Smooth muscle cell of the pulmonary artery (primary cell): ENCODE results near the gene CAVIN1. TPM values are rescaled to one million over a fixed set of nuclear protein-coding genes. Genes with fewer than 3 reads are reported as not detected.

ENCODE experiments used
- total RNA-seq: library from RNA; depleted of rRNA; stranded (reverse); fragments of >200 nt; gene quantifications from 2 replicates; pipeline ENCODE4 v1.2.3, GENCODE V29; 2014

The CAVIN1 gene, protein sequence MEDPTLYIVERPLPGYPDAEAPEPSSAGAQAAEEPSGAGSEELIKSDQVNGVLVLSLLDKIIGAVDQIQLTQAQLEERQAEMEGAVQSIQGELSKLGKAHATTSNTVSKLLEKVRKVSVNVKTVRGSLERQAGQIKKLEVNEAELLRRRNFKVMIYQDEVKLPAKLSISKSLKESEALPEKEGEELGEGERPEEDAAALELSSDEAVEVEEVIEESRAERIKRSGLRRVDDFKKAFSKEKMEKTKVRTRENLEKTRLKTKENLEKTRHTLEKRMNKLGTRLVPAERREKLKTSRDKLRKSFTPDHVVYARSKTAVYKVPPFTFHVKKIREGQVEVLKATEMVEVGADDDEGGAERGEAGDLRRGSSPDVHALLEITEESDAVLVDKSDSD
- total RNA-seq = 538 and 866 TPM in 2 replicates

DNA sequence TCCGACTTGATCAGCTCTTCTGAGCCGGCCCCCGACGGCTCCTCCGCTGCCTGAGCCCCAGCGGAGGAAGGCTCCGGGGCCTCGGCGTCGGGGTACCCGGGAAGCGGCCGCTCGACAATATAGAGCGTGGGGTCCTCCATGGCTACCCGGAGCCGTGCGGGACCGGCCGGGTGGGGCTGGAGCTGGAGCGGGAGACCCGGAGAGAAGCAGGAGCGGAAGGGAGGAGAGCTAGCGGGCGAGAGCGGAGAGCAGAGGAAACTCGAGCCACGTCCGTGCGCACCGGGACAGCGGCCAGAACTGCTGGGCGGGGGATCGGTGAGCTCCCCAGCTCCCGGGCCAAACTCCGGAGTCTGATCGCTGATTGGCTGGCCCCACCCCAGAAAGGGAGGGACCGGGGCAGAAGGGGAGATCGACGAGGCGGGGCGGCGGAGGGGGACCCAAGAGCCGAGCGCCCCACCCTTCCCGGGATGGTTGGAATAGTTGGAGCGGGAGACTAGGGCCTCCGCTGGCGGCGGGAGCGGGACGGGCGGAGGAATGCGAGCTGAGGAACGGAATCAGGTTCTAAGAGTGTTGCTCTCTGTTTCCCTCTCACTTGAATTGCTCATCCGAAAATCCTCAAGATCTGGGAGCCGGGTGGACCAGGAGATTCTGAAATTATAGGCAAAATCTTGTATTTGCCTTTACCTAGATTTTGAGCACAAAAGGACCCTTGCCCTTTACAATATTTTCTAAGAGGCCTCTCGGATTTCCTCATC is at the start of gene CAVIN1:
TSS of gene CAVIN1 (minus strand) at position 299 of the 755 bp plus-strand sequence. CDS start at position 140, 159 bp downstream.

DNA sequence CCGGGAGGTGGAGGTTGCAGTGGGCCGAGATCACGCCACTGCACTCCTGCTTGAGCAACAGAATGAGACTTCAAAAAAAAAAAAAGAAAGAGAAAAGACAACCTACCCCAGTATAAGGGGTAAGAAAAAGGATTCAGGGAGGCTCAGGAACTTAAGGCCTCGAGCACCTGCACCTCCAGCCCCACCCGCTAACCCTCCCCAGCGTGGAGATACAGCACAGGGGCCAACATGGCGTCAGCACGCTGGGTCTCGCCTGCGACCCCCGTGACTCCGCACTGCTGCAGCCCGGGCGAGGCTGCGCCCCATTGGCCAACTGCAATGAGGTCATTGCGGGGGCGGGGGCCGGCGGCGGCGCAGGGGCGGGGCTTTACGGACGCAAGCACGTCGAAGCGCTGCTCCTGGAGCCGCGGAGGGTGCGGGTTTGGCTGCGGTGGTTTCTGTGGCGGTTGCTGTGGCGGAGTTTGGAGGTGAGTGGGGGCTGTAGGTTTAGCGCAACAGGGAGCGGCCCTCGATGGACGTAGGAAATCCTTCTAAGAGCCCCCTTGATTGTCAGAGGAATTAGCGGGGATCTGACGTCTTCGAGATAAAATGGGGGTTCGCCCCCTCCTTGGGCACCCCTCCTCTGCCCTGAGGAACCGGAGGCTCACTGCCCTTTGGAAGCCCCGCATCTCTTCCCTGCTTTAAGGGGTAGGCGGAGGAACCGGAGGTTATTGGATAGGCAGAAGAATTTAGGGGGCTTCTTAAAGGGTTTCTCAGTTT is 35.6 kb upstream of the CAVIN1 start, which contains the start of gene ATP6V0A1:
TSS of gene ATP6V0A1 (plus strand) at position 382 of the 759 bp plus-strand sequence. CDS start 2,017 bp downstream, outside the sequence.

DNA sequence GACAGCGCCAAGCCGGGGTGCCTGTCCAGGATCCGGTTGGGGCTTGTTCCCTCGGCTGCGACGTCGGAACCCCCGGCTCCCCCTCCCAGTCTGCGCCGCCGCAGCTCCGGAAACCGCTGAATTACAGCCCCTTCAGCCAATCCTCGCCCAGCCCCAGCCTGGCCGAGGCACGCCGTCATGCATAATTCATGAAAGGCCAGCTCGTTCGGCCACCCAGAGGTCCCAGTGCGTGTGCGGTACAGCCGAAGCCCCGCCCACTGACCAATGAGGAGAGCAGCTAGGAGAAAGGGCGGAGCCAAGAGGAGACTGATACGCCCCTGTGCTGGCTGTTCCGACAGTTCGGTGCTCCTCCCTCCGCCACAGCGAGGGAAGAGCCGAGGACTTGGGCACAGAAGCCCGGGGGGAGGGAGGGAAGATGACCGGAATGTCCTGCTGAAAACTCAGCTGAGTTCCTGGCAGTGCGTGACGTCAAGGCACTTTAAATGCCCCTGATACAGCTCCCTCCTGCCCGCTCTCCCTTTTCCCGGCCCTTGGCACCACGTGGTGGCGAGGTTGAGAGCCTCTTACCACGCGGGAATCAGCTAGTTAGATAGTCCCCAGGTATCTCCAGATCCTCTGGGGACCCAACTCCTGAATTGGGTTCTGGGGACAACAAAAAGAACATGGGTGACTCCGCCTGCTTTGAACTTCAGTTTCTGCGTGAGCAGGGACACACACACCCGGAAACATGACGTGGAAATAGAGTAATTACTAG is 34.5 kb downstream of the CAVIN1 start, which contains the start of gene STAT3:
TSS of gene STAT3 (minus strand) at position 62 of the 754 bp plus-strand sequence. CDS start 39,926 bp downstream, outside the sequence.

Other genes starting within 250 kb of the CAVIN1 start
- 0.03 TPM in 1 of 2 replicates, not detected in the other for gene KCNH4, start 242.1 kb downstream of the CAVIN1 start, total RNA-seq
- gene HCRT, start 237.8 kb downstream of the CAVIN1 start, total RNA-seq = not detected in 2 replicates
- 18.8 and 21.1 TPM in 2 replicates for gene GHDC, start 228.8 kb downstream of the CAVIN1 start, total RNA-seq
- 30.2 and 33.4 TPM in 2 replicates for gene STAT5B, start 146.9 kb downstream of the CAVIN1 start, total RNA-seq
- 19.2 and 20.1 TPM in 2 replicates for gene STAT5A, start 134.8 kb downstream of the CAVIN1 start, total RNA-seq
- gene STAT3, start 34.8 kb downstream of the CAVIN1 start, total RNA-seq = 162 and 175 TPM in 2 replicates
- gene ATP6V0A1, start 35.6 kb upstream of the CAVIN1 start, total RNA-seq = 98.5 and 104 TPM in 2 replicates
- 68.0 and 69.1 TPM in 2 replicates for gene NAGLU, start 113.0 kb upstream of the CAVIN1 start, total RNA-seq
- gene HSD17B1, start 129.7 kb upstream of the CAVIN1 start, total RNA-seq = 2.0 and 5.7 TPM in 2 replicates
- gene COASY, start 138.9 kb upstream of the CAVIN1 start, total RNA-seq = 24.2 and 31.5 TPM in 2 replicates
- 37.1 and 42.2 TPM in 2 replicates for gene MLX, start 143.8 kb upstream of the CAVIN1 start, total RNA-seq
- gene PSMC3IP, start 154.5 kb upstream of the CAVIN1 start, total RNA-seq = 3.7 and 4.3 TPM in 2 replicates
- 58.5 and 62.9 TPM in 2 replicates for gene RETREG3, start 186.1 kb upstream of the CAVIN1 start, total RNA-seq
- 23.8 and 37.4 TPM in 2 replicates for gene TUBG1, start 186.4 kb upstream of the CAVIN1 start, total RNA-seq
- gene TUBG2, start 236.0 kb upstream of the CAVIN1 start, total RNA-seq = 12.0 and 15.6 TPM in 2 replicates